Psoas muscle (tissue), 8 donors: ENCODE results near the gene TGFB2. TPM values are rescaled to one million over a fixed set of nuclear protein-coding genes. Genes with fewer than 3 reads are reported as not detected.
A peak's percentile ranks its signal among the peaks of the same experiment; 100 is the strongest.

Experiments used
- ATAC-seq, 4 donors: fragments of 200-7000 bp; cut with Tn5 transposase; one replicate each; pipeline ENCODE4 v1.9.1; 2020; ENCODE audit warnings: moderate library complexity in 3 of 4, mild to moderate bottlenecking in 2 of 4
- DNase-seq, 2 donors: peaks; one replicate each; pipeline ENCODE4 v3.0.0-alpha.2; 2020
- H3K27ac ChIP-seq: fragments of 200-600 bp; one replicate; pipeline ENCODE4 v1.8.0; 2022
- H3K27me3 ChIP-seq, 3 donors: fragments of 200-600 bp in 1 of 3; one replicate each; pipeline versions ENCODE4 v1.6.1 to v1.8.0; 2013 to 2022; ENCODE audit warnings: low read length in 2 of 3, mild to moderate bottlenecking in 2 of 3, moderate library complexity in 1 of 3; ENCODE audit not compliant: insufficient read depth in 3 of 3
- H3K36me3 ChIP-seq, 2 donors: fragments of 200-600 bp in 1 of 2; one replicate each; pipeline versions ENCODE4 v1.6.1 to v1.8.0; 2013 to 2022; ENCODE audit warnings: low read depth in 1 of 2, mild to moderate bottlenecking in 1 of 2, moderate library complexity in 1 of 2; ENCODE audit not compliant: insufficient read depth in 1 of 2
- H3K4me1 ChIP-seq: fragments of 200-600 bp; one replicate; pipeline ENCODE4 v1.8.0; 2022
- H3K4me3 ChIP-seq: fragments of 200-600 bp; one replicate; pipeline ENCODE4 v1.8.0; 2022; ENCODE audit warnings: mild to moderate bottlenecking
- H3K9me3 ChIP-seq: fragments of 200-600 bp; one replicate; pipeline ENCODE4 v1.8.0; 2022
- WGBS, 3 donors: extraction: QIAGEN DNeasy Blood & Tissue Kit; methylation state at CpG; one replicate each; pipeline versions ENCODE4 v1.1.6 to v1.1.7; 2013; 5-methylcytosine and 5-hydroxymethylcytosine counted together
- intact Hi-C, 2 donors: fragments of 100-400 bp; cut with DNase I; formaldehyde crosslinking; loops; one replicate each; pipeline versions ENCODE4 v1.11.0 to v1.14.2; 2022
- polyA plus RNA-seq, 3 donors: library from polyadenylated mRNA; stranded (reverse); fragments of 200-250 nt; gene quantifications; one replicate each; pipeline ENCODE4 v1.2.3, GENCODE V29; 2013
- total RNA-seq, 4 donors: library from RNA; stranded (reverse); fragmentation: NEBNext Ultra II Directional in 2 of 4; extraction: Animal tissue kit (Norgen Biotek cat#: 25700) in 2 of 4; gene quantifications; one replicate each; pipeline versions ENCODE4 v1.2.1 to v1.2.4, GENCODE V29; 2021 to 2023
- TF ChIP-seq, protein P1 (sequence below): fragments of 200-600 bp; IDR thresholded peaks from one replicate; pipeline ENCODE4 v1.8.0; 2022; ENCODE audit warnings: antibody characterized with exemption
- donor health status: healthy with polysubstance abuse.
- donor health status: DM: no; HTN: no; CAD: no; lungs with moderate emphysema.
- donor health status: Bipolar disorder and iron deficiency.
- donor health status: healthy.
- donor health status: DM: yes; HTN: yes; CAD: no.
- donor health status: DM: no; HTN: no; CAD: no.
- donor health status: DM: no; HTN: no; CAD: no.
- donor health status: DM: yes; HTN: yes; CAD: no.

TGFB2 gene
- total and polyA plus RNA-seq, 7 donors: 0.43 to 35.4 (median 5.1) TPM

DNA sequence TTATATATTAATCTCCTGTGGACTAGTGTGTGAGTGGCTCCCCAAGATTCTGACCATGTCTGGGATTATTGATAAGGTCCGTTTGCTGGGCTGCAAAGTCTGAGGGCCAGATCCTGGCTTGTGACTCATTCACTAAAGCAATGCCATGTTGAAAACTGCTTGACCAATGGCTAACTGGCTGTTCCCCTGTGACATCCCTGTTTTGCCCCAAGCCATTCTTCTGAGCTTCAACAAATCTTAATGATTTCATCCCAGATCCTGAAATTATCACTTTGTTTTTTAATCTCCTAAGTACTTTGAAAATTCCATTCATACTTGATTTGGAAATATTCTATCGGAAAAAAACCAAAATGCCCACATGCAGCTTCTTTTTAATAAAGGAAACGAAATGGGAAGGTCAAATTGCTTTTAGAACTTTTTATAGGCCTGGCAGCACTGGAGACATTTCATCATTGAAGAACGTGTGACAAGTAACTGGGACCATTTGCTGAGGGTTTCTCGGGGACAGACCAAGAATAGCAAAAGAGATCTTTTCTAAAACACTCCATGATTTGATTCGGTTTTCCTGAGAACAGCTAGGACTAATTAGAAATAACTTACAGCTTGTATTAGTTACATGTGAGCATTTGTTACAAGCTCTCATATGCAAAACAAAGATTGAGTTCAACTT is 121.3 kb downstream of the TGFB2 start:
- WGBS, 3 donors: 16 to 29% (median 18%) methylated on average over 6 of the region's 6 CpGs
- no peaks in the 10 kb centered on the region for H3K27me3 ChIP-seq
- intact Hi-C loops: loop anchor here (2.0 to 10.0 kb wide), 2 partner anchors 92 to 118 kb away; no protein-coding TSS in a partner anchor
- DNase-seq: no peak
- H3K9me3 ChIP-seq: no peaks in the 10 kb centered on the region
- no peaks in the 10 kb centered on the region for H3K36me3 ChIP-seq
- H3K27ac ChIP-seq: peak overlapping the region; percentile 90
- peaks cover 48% of the 10 kb centered on the region for H3K4me1 ChIP-seq
- TF ChIP-seq, protein P1, sequence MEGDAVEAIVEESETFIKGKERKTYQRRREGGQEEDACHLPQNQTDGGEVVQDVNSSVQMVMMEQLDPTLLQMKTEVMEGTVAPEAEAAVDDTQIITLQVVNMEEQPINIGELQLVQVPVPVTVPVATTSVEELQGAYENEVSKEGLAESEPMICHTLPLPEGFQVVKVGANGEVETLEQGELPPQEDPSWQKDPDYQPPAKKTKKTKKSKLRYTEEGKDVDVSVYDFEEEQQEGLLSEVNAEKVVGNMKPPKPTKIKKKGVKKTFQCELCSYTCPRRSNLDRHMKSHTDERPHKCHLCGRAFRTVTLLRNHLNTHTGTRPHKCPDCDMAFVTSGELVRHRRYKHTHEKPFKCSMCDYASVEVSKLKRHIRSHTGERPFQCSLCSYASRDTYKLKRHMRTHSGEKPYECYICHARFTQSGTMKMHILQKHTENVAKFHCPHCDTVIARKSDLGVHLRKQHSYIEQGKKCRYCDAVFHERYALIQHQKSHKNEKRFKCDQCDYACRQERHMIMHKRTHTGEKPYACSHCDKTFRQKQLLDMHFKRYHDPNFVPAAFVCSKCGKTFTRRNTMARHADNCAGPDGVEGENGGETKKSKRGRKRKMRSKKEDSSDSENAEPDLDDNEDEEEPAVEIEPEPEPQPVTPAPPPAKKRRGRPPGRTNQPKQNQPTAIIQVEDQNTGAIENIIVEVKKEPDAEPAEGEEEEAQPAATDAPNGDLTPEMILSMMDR: no peak
- ATAC-seq: peak; percentile 41 to 78 (median 60)
- peak overlapping the region; percentile 24 for H3K4me3 ChIP-seq

DNA sequence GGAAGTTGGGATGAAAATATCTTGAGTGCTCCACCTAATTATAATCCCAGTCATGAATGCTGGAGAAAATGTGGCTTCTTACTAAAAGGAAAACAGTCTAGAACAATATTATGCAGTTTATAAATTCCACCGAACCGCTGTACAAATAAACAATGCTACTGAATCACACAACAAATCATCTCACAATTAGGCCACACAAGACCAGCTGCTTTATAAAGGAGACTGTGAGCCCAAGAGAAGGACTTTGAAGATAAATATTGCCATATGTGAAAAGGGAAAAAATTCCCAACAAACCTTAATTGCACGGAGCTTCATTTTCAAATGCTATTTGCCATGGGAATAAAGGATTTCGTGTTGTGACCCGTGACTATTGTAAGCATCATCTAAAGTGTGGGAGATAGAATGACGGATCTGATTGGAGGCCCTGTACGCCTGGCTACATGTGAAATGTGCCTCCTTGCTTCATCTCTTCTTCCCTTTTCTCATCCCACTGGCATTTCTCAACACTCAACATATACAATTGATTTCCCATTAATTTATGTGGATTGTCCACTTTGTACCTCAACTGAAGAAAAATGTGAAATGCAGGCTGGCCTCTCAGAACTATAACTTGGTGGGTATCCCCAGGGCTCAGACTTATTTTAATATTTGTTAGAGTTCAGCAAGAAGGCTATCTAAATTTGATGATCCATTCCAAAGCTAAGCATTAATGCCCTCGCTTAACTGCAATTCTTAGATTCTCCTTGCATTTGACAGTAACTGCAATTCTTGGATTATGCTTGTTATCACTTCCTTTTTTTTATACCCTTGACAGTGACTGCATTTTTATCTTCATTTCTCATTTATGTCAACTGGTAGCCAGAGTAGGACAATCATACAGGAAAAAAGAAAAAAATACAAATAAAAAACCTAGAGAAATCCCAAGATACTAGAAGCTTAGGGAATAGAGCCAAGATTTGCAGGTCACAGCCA is 122.3 kb downstream of the TGFB2 start:
- TF ChIP-seq, protein P1: no peak

DNA sequence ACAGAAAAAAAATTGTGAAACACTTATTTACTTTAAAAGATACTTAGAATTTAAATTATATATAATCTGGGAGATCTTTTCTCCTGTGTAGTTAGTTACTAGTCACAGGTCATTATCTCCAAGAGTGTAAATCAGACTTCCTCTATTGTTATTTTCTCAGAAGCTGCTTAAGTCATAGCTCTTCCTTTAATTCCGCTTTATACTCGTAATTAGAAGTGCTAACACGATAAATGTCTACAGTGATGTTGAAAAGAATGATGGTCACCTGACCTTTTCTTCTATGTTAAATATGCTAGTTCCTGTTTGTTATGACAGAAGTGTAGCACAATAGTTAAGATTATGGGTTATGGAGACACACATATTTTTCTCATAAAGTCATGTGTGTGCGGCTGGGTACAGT is 123.6 kb downstream of the TGFB2 start:
- intact Hi-C loops: loop anchor here in 1 of 2 donors (10.0 kb wide), 1 partner anchor 94 kb away; no protein-coding TSS in a partner anchor
- Histone ChIP-seq H3K27me3 (no peaks in the 10 kb centered on the region), H3K9me3 (no peaks in the 10 kb centered on the region), H3K4me3 (no peak overlapping the region), H3K36me3 (no peaks in the 10 kb centered on the region), H3K27ac (no peak overlapping the region), H3K4me1 (peaks cover 36% of the 10 kb centered on the region)
- TF ChIP-seq, protein P1: no peak
- DNase-seq: no peak
- WGBS, 3 donors: 83 to 89% (median 83%) methylated on average over 4 of the region's 4 CpGs
- no peak for ATAC-seq

More for the DNA sequence above, 122.3 kb downstream of the TGFB2 start:
- DNase-seq (no peak), ATAC-seq (no peak)
- H3K4me3 ChIP-seq: no peak overlapping the region
- intact Hi-C loops: loop anchor here (2.0 to 10.0 kb wide), 2 partner anchors 93 to 119 kb away; no protein-coding TSS in a partner anchor
- no peaks in the 10 kb centered on the region for H3K27me3 ChIP-seq
- WGBS, 3 donors: 46 to 50% (median 49%) methylated on average over 8 of the region's 8 CpGs
- no peaks in the 10 kb centered on the region for H3K36me3 ChIP-seq
- H3K27ac ChIP-seq: peak overlapping the region; percentile 90
- H3K9me3 ChIP-seq: no peaks in the 10 kb centered on the region
- peaks cover 41% of the 10 kb centered on the region for H3K4me1 ChIP-seq

DNA sequence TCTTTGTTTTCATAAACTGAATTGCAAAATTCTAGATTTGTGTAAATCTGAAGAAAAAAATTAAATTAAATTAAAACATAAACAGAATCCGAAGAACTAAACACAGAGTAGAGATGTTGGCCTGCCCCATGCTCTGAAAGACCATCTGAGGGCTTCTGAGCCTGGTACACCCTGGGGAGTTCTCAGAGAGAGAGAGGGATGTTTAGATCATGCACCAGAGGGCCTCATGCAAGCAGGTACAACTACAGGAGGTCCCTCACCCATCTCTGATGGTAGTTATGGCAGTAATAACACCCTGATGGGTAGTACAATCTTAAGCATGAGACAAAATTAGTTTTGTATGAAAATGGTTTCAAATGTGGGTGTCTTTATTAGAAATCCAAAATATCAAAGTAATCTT is 127.7 kb downstream of the TGFB2 start:
- no peak for ATAC-seq
- WGBS, 3 donors: 89 to 97% (median 90%) methylated on average over 1 of the region's 1 CpG
- intact Hi-C loops: no loop called here
- Histone ChIP-seq H3K9me3 (no peaks in the 10 kb centered on the region), H3K36me3 (no peaks in the 10 kb centered on the region), H3K27ac (peak overlapping the region; percentile 86), H3K27me3 (no peaks in the 10 kb centered on the region), H3K4me3 (no peak overlapping the region), H3K4me1 (peaks cover 41% of the 10 kb centered on the region)
- TF ChIP-seq, protein P1: no peak
- no peak for DNase-seq
